Breast epithelium (tissue), 3 donors: ENCODE data around the gene RBBP8NL.

ENCODE experiments used
- CTCF ChIP-seq, 3 donors: fragments of 450-650 bp; IDR thresholded peaks; one replicate each; pipeline ENCODE4 v1.5.1; 2016 to 2017; ENCODE audit warnings: antibody characterized with exemption in 3 of 3, mild to moderate bottlenecking in 3 of 3, moderate library complexity in 3 of 3
- POLR2A ChIP-seq: fragments of 450-650 bp; IDR thresholded peaks from one replicate; pipeline ENCODE4 v1.6.1; 2016; ENCODE audit warnings: antibody characterized with exemption, mild to moderate bottlenecking, moderate library complexity
- POLR2AphosphoS5 ChIP-seq, 3 donors: sonication (generic); formaldehyde crosslinking; IDR thresholded peaks; one replicate each; pipeline ENCODE4 v1.6.1; 2017; ENCODE audit warnings: antibody characterized with exemption in 3 of 3

- TF ChIP-seq CTCF (IDR thresholded peaks at IDR 0.05) (no peak), POLR2AphosphoS5 (IDR thresholded peaks at IDR 0.05) (no peak), POLR2A (no peak)
These were observed 15.7 kb downstream of the RBBP8NL start for GRCh38 chr20:62411479-62412193.
